Measurements from ENCODE around the gene RAB31. TPM values are rescaled to one million over a fixed set of nuclear protein-coding genes. Genes with fewer than 3 reads are reported as not detected.

The RAB31 gene
- total RNA-seq, 4 donors from 2014 or later: 94.0 to 145 (median 107) TPM

GRCh38 chr18:9796011-9796410 is 87.9 kb downstream of the RAB31 start:
- DNase-seq (ENCODE audit: extremely low spot score): no peak
- Histone ChIP-seq H3K36me3 (peaks cover 0 to 18% (median 6%) of the 10 kb centered on the region in 4 donors), H3K4me3 (no peak overlapping the region), H3K27me3 (no peaks in the 10 kb centered on the region), H3K27ac (replicated peaks in 1 of 4) (no peak overlapping the region), H3K4me1 (peaks cover 0 to 14% (median 2%) of the 10 kb centered on the region in 4 donors), H3K9me3 (no peaks in the 10 kb centered on the region)
- 93% methylated on average over 2 of the region's 2 CpGs for WGBS
- intact Hi-C loops (cut with DNase I): no loop called here
- no peak for TF ChIP-seq POLR2A (IDR thresholded peaks at IDR 0.05; ENCODE audit: low read depth)
- TF ChIP-seq POLR2AphosphoS5 (IDR thresholded peaks at IDR 0.05): no peak
- no peak for TF ChIP-seq CTCF (IDR thresholded peaks at IDR 0.05)
- TF ChIP-seq EP300 (IDR thresholded peaks at IDR 0.05): no peak

- Histone ChIP-seq H3K36me3 (peaks cover 0 to 18% (median 6%) of the 10 kb centered on the region in 4 donors), H3K4me3 (no peak overlapping the region), H3K27ac (replicated peaks in 1 of 4) (peak overlapping the region in 2 of 4 donors; percentile 1 to 10), H3K4me1 (peaks cover 0 to 19% (median 11%) of the 10 kb centered on the region in 4 donors), H3K9me3 (no peaks in the 10 kb centered on the region), H3K27me3 (no peaks in the 10 kb centered on the region)
- no peak for DNase-seq (ENCODE audit: extremely low spot score)
- 78% methylated on average over 9 of the region's 9 CpGs for WGBS
- TF ChIP-seq POLR2A (IDR thresholded peaks at IDR 0.05; ENCODE audit: low read depth) (no peak), CTCF (IDR thresholded peaks at IDR 0.05) (no peak), EP300 (IDR thresholded peaks at IDR 0.05) (no peak), POLR2AphosphoS5 (IDR thresholded peaks at IDR 0.05) (no peak)
- intact Hi-C loops (cut with DNase I): no loop called here
These were observed 88.9 kb downstream of the RAB31 start for GRCh38 chr18:9796935-9797549.

GRCh38 chr18:9802175-9803062 is 94.3 kb downstream of the RAB31 start:
- intact Hi-C loops (cut with DNase I): loop anchor here (5.0 kb wide), 1 partner anchor 150 kb away; no protein-coding TSS in a partner anchor
- WGBS: 86% methylated on average over 4 of the region's 4 CpGs
- no peak for DNase-seq (ENCODE audit: extremely low spot score)
- H3K4me3 ChIP-seq: no peak overlapping the region
- H3K4me1 ChIP-seq: peaks cover 22 to 56% (median 46%) of the 10 kb centered on the region in 4 donors
- TF ChIP-seq CTCF (IDR thresholded peaks at IDR 0.05): no peak
- no peak for TF ChIP-seq POLR2AphosphoS5 (IDR thresholded peaks at IDR 0.05)
- TF ChIP-seq POLR2A (IDR thresholded peaks at IDR 0.05; ENCODE audit: low read depth): no peak
- TF ChIP-seq EP300 (IDR thresholded peaks at IDR 0.05): no peak
- no peaks in the 10 kb centered on the region for H3K27me3 ChIP-seq
- no peaks in the 10 kb centered on the region for H3K9me3 ChIP-seq
- no peaks in the 10 kb centered on the region for H3K36me3 ChIP-seq
- H3K27ac ChIP-seq (replicated peaks in 1 of 4): peak overlapping the region in 3 of 4 donors; percentile 12 to 46 (median 44)

- H3K36me3 ChIP-seq: no peaks in the 10 kb centered on the region
- WGBS: 76% methylated on average over 6 of the region's 6 CpGs
- H3K9me3 ChIP-seq: no peaks in the 10 kb centered on the region
- H3K4me1 ChIP-seq: peaks cover 24 to 60% (median 52%) of the 10 kb centered on the region in 4 donors
- intact Hi-C loops (cut with DNase I): loop anchor here (5.0 kb wide), 1 partner anchor 149 kb away; no protein-coding TSS in a partner anchor
- H3K27ac ChIP-seq (replicated peaks in 1 of 4): peak overlapping the region; percentile 70 to 74 (median 72)
- TF ChIP-seq POLR2AphosphoS5 (IDR thresholded peaks at IDR 0.05) (no peak), POLR2A (IDR thresholded peaks at IDR 0.05; ENCODE audit: low read depth) (no peak), EP300 (IDR thresholded peaks at IDR 0.05) (no peak), CTCF (IDR thresholded peaks at IDR 0.05) (no peak)
- no peak for DNase-seq (ENCODE audit: extremely low spot score)
- H3K27me3 ChIP-seq: no peaks in the 10 kb centered on the region
- no peak overlapping the region for H3K4me3 ChIP-seq
These were observed 95.1 kb downstream of the RAB31 start for GRCh38 chr18:9803063-9803697.

Data from esophagus muscularis mucosa (tissue), 4 donors.